Upper lobe of right lung (tissue), 1 donor: ENCODE data around the gene AGPAT2. TPM values are rescaled to one million over a fixed set of nuclear protein-coding genes. Genes with fewer than 3 reads are reported as not detected.
A peak's percentile ranks its signal among the peaks of the same experiment; 100 is the strongest.

Experiments
- ATAC-seq: fragments of 200-7000 bp; cut with Tn5 transposase; one replicate; pipeline ENCODE4 v1.9.1; 2020; ENCODE audit warnings: mild to moderate bottlenecking, moderate library complexity
- DNase-seq: peaks from one replicate; pipeline ENCODE4 v3.0.0-alpha.2; 2020
- H3K27ac ChIP-seq: fragments of 200-600 bp; one replicate; pipeline ENCODE4 v1.8.0; 2022
- H3K27me3 ChIP-seq: fragments of 200-600 bp; one replicate; pipeline ENCODE4 v1.8.0; 2022; ENCODE audit warnings: mild to moderate bottlenecking
- H3K36me3 ChIP-seq: fragments of 200-600 bp; one replicate; pipeline ENCODE4 v1.8.0; 2022
- H3K4me1 ChIP-seq: fragments of 200-600 bp; one replicate; pipeline ENCODE4 v1.8.0; 2022
- H3K4me3 ChIP-seq: fragments of 200-600 bp; one replicate; pipeline ENCODE4 v1.8.0; 2022; ENCODE audit warnings: mild to moderate bottlenecking
- H3K9me3 ChIP-seq: fragments of 200-600 bp; one replicate; pipeline ENCODE4 v1.8.0; 2022
- intact Hi-C: fragments of 100-400 bp; cut with DNase I; formaldehyde crosslinking; loops from one replicate; pipeline ENCODE4 v1.11.0; 2022
- total RNA-seq: library from RNA; stranded (reverse); fragmentation: NEBNext Ultra II Directional; extraction: Animal tissue kit (Norgen Biotek cat#: 25700); gene quantifications from one replicate; pipeline ENCODE4 v1.2.1, GENCODE V29; 2021
- TF ChIP-seq, protein P1 (sequence below): fragments of 200-600 bp; IDR thresholded peaks from one replicate; pipeline ENCODE4 v1.8.0; 2022; ENCODE audit warnings: antibody characterized with exemption
- donor health status: DM: no; HTN: yes; CAD: no; lungs with severe emphysema.

AGPAT2 gene
- total RNA-seq, 1 donor from 2014 or later = 117 TPM

DNA sequence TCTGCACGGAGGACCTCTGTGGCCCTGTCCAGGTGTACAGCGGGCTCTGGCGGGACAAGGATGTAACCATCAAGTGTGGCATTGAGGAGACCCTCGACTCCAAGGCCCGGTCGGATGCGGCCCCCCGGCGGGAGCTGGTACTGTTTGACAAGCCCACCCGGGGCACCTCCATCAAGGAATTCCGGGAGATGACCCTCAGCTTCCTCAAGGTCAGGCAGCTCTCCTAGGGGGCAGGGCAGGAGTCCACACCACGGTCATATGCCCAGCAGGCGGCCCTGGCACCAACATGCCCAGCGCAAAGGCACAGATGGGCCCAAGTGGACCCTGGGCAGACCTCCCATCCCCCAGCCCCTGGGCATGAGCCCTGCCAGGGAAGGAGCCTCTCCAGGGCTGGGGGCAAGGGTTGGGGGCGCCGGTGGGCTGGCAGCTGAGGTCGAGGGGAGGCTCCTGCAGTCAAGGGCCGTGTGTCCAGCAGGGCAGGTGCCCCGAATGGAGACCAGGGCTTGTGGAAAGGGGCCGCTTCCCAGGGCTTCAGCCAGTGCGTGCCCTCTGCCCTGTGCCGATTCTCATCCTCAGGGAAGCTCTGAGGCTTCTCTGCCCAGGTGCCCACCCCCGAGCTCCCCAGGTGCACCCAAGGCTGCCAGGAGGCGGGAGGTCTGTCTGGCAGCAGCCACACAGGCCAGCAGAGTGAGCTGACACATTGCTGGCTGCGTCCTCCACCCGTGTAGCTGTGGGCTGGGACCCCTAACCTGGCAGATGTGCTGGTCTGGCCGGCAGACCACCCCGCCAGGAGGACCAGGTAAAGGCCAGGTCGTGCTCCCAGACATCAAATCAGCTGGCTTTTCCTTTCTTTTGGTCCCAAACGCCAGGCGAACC lies 35.1 kb upstream of the AGPAT2 start:
- peaks cover 55% of the 10 kb centered on the region for H3K36me3 ChIP-seq
- H3K27ac ChIP-seq = no peak overlapping the region
- intact Hi-C loops = no loop called here
- H3K4me1 ChIP-seq = peaks cover 53% of the 10 kb centered on the region
- ATAC-seq = no peak
- TF ChIP-seq, protein P1, sequence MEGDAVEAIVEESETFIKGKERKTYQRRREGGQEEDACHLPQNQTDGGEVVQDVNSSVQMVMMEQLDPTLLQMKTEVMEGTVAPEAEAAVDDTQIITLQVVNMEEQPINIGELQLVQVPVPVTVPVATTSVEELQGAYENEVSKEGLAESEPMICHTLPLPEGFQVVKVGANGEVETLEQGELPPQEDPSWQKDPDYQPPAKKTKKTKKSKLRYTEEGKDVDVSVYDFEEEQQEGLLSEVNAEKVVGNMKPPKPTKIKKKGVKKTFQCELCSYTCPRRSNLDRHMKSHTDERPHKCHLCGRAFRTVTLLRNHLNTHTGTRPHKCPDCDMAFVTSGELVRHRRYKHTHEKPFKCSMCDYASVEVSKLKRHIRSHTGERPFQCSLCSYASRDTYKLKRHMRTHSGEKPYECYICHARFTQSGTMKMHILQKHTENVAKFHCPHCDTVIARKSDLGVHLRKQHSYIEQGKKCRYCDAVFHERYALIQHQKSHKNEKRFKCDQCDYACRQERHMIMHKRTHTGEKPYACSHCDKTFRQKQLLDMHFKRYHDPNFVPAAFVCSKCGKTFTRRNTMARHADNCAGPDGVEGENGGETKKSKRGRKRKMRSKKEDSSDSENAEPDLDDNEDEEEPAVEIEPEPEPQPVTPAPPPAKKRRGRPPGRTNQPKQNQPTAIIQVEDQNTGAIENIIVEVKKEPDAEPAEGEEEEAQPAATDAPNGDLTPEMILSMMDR = no peak
- H3K4me3 ChIP-seq = no peak overlapping the region
- H3K9me3 ChIP-seq = no peaks in the 10 kb centered on the region
- no peaks in the 10 kb centered on the region for H3K27me3 ChIP-seq
- no peak for DNase-seq

DNA sequence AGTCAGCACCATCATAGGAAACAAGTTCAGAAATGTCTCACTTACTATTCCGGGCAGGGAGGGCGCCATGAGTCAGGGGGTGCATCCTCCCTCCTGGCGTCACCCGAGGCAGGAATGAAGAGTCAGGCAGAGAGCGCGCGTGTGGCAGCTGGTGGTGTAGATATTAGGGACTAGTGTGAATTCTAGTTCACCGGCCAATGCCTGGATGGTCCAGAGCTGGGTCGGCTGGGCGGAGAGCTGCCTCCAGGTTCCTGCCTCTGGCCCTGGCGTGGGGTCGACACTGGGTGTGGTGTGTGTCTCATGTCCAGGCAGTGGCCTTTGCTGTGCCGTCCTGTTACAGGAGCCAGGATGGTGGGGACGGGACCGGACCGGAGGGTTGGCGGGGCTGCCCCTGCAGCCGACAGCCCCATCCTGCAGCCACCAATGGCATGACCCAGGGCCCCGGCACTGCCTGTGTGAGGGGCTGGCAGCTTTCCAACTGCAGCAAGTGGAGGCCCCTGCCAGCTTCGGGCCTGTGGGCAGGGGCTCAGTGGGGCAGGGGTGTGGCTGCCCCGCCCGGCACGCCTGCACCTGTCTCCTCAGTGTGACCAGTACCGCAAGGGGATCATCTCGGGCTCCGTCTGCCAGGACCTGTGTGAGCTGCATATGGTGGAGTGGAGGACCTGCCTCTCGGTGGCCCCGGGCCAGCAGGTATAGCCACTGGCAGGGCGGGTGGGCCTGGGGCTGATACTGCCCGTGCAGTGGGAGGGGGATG lies 34.3 kb upstream of the AGPAT2 start:
- peaks cover 52% of the 10 kb centered on the region for H3K36me3 ChIP-seq
- TF ChIP-seq, protein P1 = no peak
- peak; percentile 1 for ATAC-seq
- no peaks in the 10 kb centered on the region for H3K27me3 ChIP-seq
- H3K4me3 ChIP-seq = no peak overlapping the region
- no peaks in the 10 kb centered on the region for H3K9me3 ChIP-seq
- H3K4me1 ChIP-seq = peaks cover 45% of the 10 kb centered on the region
- intact Hi-C loops = no loop called here
- no peak overlapping the region for H3K27ac ChIP-seq
- DNase-seq = no peak

DNA sequence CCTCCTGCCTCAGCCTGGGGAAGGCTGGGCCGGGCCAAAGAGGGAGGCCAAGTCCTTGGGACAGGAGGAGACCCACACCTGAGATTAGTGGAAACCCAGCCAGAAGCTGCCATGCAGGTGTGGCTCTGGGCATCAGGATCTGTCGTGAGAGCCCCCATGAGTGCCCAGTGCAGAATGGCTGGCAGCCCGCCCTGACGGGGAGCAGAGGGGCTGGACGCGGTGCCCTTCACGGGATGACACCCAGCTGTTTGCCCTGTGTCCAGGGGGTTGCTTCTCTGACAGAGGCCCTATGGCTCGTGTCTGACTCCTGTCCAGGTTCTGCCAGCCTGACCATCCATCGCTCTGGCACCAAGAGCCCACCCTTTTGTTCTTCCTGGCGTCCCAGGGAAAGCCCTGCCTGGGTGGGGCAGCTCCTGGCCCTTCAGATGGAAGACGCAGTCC lies 33.7 kb upstream of the AGPAT2 start:
- Histone ChIP-seq H3K4me1 (peaks cover 40% of the 10 kb centered on the region), H3K27ac (peak overlapping the region; percentile 31), H3K27me3 (no peaks in the 10 kb centered on the region), H3K4me3 (no peak overlapping the region), H3K9me3 (no peaks in the 10 kb centered on the region), H3K36me3 (peaks cover 46% of the 10 kb centered on the region)
- TF ChIP-seq, protein P1 = no peak
- intact Hi-C loops = no loop called here
- no peak for DNase-seq
- no peak for ATAC-seq

DNA sequence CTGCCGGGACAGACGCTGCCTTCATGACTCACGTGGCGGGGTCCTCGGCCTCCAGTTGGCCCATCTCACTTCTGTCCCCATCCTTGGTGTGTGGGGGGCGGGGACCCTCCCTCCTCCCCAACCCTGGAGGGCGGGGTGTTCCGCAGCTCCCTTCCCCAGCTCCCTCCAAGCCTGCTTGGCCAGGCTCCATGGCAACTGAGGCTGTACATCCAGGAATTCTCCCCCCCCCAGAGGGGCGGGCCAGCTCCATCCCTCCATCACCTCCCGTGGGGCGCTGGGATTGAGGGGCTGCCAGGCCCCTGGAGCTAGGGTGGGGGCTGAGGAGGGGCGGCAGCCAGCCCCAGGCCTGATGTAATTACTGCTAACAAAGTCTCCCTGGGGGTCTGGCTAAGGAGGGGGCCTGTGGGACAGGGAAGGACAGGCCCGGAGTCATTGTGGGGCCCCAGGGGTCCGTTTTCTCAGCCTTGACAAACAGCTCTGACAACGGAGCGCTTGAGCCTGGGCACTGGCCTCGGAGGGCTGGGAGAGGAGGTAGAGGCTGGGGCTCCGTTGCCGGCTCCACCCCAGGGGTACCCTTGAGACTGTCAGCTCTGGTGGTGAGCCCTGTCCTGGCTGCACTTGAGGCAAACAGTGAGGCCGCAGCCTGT lies 33.1 kb upstream of the AGPAT2 start:
- H3K36me3 ChIP-seq = peaks cover 41% of the 10 kb centered on the region
- intact Hi-C loops = no loop called here
- H3K27ac ChIP-seq = peak overlapping the region; percentile 31
- no peak overlapping the region for H3K4me3 ChIP-seq
- ATAC-seq (no peak), DNase-seq (no peak)
- H3K9me3 ChIP-seq = no peaks in the 10 kb centered on the region
- TF ChIP-seq, protein P1 = no peak
- no peaks in the 10 kb centered on the region for H3K27me3 ChIP-seq
- H3K4me1 ChIP-seq = peaks cover 37% of the 10 kb centered on the region

DNA sequence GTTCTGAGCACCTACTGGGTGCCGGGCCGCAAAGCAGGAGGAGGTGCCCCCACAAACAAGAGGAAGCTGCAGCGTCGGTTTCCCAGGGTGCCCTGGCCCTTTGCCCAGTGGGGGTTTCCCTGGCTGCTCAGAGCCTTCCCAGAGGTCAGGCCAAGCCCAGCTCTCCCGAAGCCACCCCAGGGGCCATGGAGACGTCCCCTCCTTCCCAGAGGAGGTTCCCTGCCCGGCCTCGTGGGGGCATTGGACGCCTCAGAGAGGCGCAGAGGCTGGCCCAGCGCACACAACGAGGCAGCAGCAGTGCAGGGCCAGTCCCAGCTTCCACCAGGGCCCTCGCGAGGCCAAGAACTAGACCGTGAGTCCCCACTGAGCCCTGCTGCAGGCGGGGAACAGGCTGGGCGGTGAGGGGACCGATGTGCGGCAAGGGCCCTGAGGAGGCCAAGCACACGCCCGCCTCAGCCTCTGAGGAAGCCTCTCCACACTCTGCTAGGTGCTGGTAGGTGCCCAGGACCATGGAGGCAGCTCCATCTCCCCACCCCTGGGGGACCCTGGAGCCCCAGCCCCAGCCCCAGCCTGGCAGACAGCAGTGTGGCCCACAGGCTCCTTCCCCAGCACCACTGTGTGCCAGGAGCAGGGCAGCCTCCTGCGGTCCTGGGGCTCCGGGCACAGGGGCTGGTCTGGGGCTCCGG lies 32.1 kb upstream of the AGPAT2 start:
- H3K4me1 ChIP-seq = peaks cover 37% of the 10 kb centered on the region
- intact Hi-C loops = no loop called here
- no peaks in the 10 kb centered on the region for H3K27me3 ChIP-seq
- peak overlapping the region; percentile 17 for H3K27ac ChIP-seq
- H3K9me3 ChIP-seq = no peaks in the 10 kb centered on the region
- H3K4me3 ChIP-seq = no peak overlapping the region
- DNase-seq (no peak), ATAC-seq (peak; percentile 33)
- TF ChIP-seq, protein P1 = peak; percentile 22
- H3K36me3 ChIP-seq = peaks cover 30% of the 10 kb centered on the region
